Hepatocyte (in vitro differentiated cells): ENCODE results near the gene NUP133.

ENCODE experiments used
- EZH2 ChIP-seq: fragments of 200-600 bp; sonication (generic); IDR thresholded peaks from 2 replicates; pipeline ENCODE4 v1.6.1; 2016; ENCODE audit warnings: antibody characterized with exemption, mild to moderate bottlenecking, borderline replicate concordance
- EZH2phosphoT487 ChIP-seq: fragments of 200-600 bp; sonication (generic); IDR thresholded peaks from one replicate; pipeline ENCODE4 v1.6.1; 2018; ENCODE audit warnings: antibody characterized with exemption, mild to moderate bottlenecking, low read depth, moderate library complexity; ENCODE audit not compliant: unreplicated experiment, severe bottlenecking
- TF ChIP-seq, protein P1 (sequence below): fragments of 200-600 bp; sonication (generic); IDR thresholded peaks from 2 replicates; pipeline ENCODE4 v1.5.1; 2016; ENCODE audit warnings: antibody characterized with exemption, mild to moderate bottlenecking; ENCODE audit not compliant: poor library complexity

- TF ChIP-seq, protein P1, sequence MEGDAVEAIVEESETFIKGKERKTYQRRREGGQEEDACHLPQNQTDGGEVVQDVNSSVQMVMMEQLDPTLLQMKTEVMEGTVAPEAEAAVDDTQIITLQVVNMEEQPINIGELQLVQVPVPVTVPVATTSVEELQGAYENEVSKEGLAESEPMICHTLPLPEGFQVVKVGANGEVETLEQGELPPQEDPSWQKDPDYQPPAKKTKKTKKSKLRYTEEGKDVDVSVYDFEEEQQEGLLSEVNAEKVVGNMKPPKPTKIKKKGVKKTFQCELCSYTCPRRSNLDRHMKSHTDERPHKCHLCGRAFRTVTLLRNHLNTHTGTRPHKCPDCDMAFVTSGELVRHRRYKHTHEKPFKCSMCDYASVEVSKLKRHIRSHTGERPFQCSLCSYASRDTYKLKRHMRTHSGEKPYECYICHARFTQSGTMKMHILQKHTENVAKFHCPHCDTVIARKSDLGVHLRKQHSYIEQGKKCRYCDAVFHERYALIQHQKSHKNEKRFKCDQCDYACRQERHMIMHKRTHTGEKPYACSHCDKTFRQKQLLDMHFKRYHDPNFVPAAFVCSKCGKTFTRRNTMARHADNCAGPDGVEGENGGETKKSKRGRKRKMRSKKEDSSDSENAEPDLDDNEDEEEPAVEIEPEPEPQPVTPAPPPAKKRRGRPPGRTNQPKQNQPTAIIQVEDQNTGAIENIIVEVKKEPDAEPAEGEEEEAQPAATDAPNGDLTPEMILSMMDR = no peak
- TF ChIP-seq EZH2 (no peak), EZH2phosphoT487 (no peak)
Measured at GRCh38 chr1:229436201-229436600, 71.9 kb downstream of the NUP133 start.
